Mammary epithelial cell (primary cell): ENCODE results near the gene RAB40B.

Experiments
- CTCF ChIP-seq, 2 donors: IDR thresholded peaks in 1 of 2; conservative IDR thresholded peaks in 1 of 2; 2 replicates each; pipeline ENCODE4 v1.5.1; 2011 to 2012; ENCODE audit warnings: inconsistent platforms in 2 of 2, low read length in 2 of 2, mild to moderate bottlenecking in 2 of 2, control low read depth in 1 of 2, low read depth in 1 of 2; ENCODE audit not compliant: insufficient read depth in 1 of 2; ENCODE audit errors: extremely low read depth in 1 of 2
- EZH2 ChIP-seq: IDR thresholded peaks from 2 replicates; pipeline ENCODE4 v1.6.1; 2012; ENCODE audit warnings: low read length, inconsistent platforms, borderline replicate concordance

- TF ChIP-seq EZH2: no peak
- no peak for TF ChIP-seq CTCF (conservative IDR thresholded peaks at IDR 0.05 in 1 of 2, IDR thresholded peaks at IDR 0.05 in 1 of 2; ENCODE audit: extremely low read depth in 1 of 2, insufficient read depth in 1 of 2, low read depth in 1 of 2, low read length in 2 of 2)
These were observed 40.2 kb downstream of the RAB40B start for GRCh38 chr17:82658331-82658730.
